Suprapubic skin (tissue), 4 donors: ENCODE measurements around the gene RPIA. TPM values are rescaled to one million over a fixed set of nuclear protein-coding genes. Genes with fewer than 3 reads are reported as not detected.
A peak's percentile ranks its signal among the peaks of the same experiment; 100 is the strongest.

ENCODE experiments used
- DNase-seq, 2 donors: peaks; one replicate each; pipeline ENCODE4 v3.0.0-alpha.2; 2019; ENCODE audit warnings: low spot score in 2 of 2
- H3K27ac ChIP-seq: fragments of 200-600 bp; sonication (generic); one replicate; pipeline ENCODE4 v1.5.1; 2019
- H3K27me3 ChIP-seq: fragments of 200-600 bp; sonication (generic); one replicate; pipeline ENCODE4 v1.5.1; 2019
- H3K36me3 ChIP-seq: fragments of 200-600 bp; sonication (generic); one replicate; pipeline ENCODE4 v1.5.1; 2019
- H3K4me1 ChIP-seq: fragments of 200-600 bp; sonication (generic); one replicate; pipeline ENCODE4 v1.5.1; 2019
- H3K4me3 ChIP-seq: fragments of 200-600 bp; sonication (generic); one replicate; pipeline ENCODE4 v1.5.1; 2019; ENCODE audit warnings: mild to moderate bottlenecking
- H3K9me3 ChIP-seq: fragments of 200-600 bp; sonication (generic); one replicate; pipeline ENCODE4 v1.5.1; 2019
- CTCF ChIP-seq, 2 donors: fragments of 200-600 bp in 1 of 2; fragments of 450-650 bp in 1 of 2; sonication (generic) in 1 of 2; IDR thresholded peaks; one replicate each; pipeline ENCODE4 v1.5.1; 2016 to 2019; ENCODE audit warnings: antibody characterized with exemption in 2 of 2, mild to moderate bottlenecking in 1 of 2, moderate library complexity in 1 of 2
- EP300 ChIP-seq: sonication (generic); formaldehyde crosslinking; IDR thresholded peaks from one replicate; pipeline ENCODE4 v1.6.1; 2017; ENCODE audit warnings: antibody characterized with exemption
- POLR2A ChIP-seq, 2 donors: fragments of 450-650 bp; IDR thresholded peaks; one replicate each; pipeline ENCODE4 v1.6.1; 2017; ENCODE audit warnings: antibody characterized with exemption in 2 of 2, mild to moderate bottlenecking in 2 of 2, moderate library complexity in 2 of 2
- POLR2AphosphoS5 ChIP-seq, 3 donors: sonication (generic); formaldehyde crosslinking; IDR thresholded peaks; one replicate each; pipeline ENCODE4 v1.6.1; 2017; ENCODE audit warnings: antibody characterized with exemption in 3 of 3
- WGBS: methylation state at CpG from one replicate; pipeline ENCODE4 v1.1.5; 2018; 5-methylcytosine and 5-hydroxymethylcytosine counted together
- total RNA-seq, 4 donors: library from RNA; depleted of rRNA; stranded (reverse); fragments of >200 nt; gene quantifications; one replicate each; pipeline ENCODE4 v1.1.0, GENCODE V29; 2016

Gene RPIA
- total RNA-seq, 4 donors from 2014 or later, result 7.9 to 9.8 (median 9.6) TPM

- 93% methylated on average over 2 of the region's 2 CpGs for WGBS
- H3K27ac ChIP-seq, result no peak overlapping the region
- no peak for DNase-seq
These were observed 34.3 kb upstream of the RPIA start for GRCh38 chr2:88657131-88657530.

GRCh38 chr2:88658326-88658725 lies 33.1 kb upstream of the RPIA start:
- no peak for DNase-seq
- no peaks in the 10 kb centered on the region for H3K9me3 ChIP-seq
- H3K27me3 ChIP-seq, result no peaks in the 10 kb centered on the region
- TF ChIP-seq CTCF (IDR thresholded peaks at IDR 0.05) (no peak), POLR2A (IDR thresholded peaks at IDR 0.05) (no peak), POLR2AphosphoS5 (IDR thresholded peaks at IDR 0.05) (no peak), EP300 (no peak)
- 28% methylated on average over 3 of the region's 3 CpGs for WGBS
- peak overlapping the region; percentile 75 for H3K27ac ChIP-seq
- H3K4me1 ChIP-seq, result peaks cover 23% of the 10 kb centered on the region
- H3K36me3 ChIP-seq, result no peaks in the 10 kb centered on the region
- H3K4me3 ChIP-seq, result no peak overlapping the region

More at GRCh38 chr2:88657131-88657530, 34.3 kb upstream of the RPIA start:
- Histone ChIP-seq H3K9me3 (no peaks in the 10 kb centered on the region), H3K4me3 (no peak overlapping the region), H3K4me1 (peaks cover 23% of the 10 kb centered on the region), H3K36me3 (no peaks in the 10 kb centered on the region), H3K27me3 (no peaks in the 10 kb centered on the region)
- TF ChIP-seq POLR2A (IDR thresholded peaks at IDR 0.05) (no peak), CTCF (IDR thresholded peaks at IDR 0.05) (no peak), EP300 (no peak), POLR2AphosphoS5 (IDR thresholded peaks at IDR 0.05) (no peak)

GRCh38 chr2:88658881-88659537 lies 32.5 kb upstream of the RPIA start:
- Histone ChIP-seq H3K9me3 (no peaks in the 10 kb centered on the region), H3K27me3 (no peaks in the 10 kb centered on the region), H3K4me3 (peak overlapping the region; percentile 8), H3K4me1 (peaks cover 23% of the 10 kb centered on the region), H3K27ac (peak overlapping the region; percentile 75), H3K36me3 (no peaks in the 10 kb centered on the region)
- TF ChIP-seq EP300 (no peak), POLR2A (IDR thresholded peaks at IDR 0.05) (no peak), POLR2AphosphoS5 (IDR thresholded peaks at IDR 0.05) (no peak), CTCF (IDR thresholded peaks at IDR 0.05) (no peak)
- no peak for DNase-seq
- 72% methylated on average over 4 of the region's 4 CpGs for WGBS

- H3K36me3 ChIP-seq, result no peaks in the 10 kb centered on the region
- peak overlapping the region; percentile 8 for H3K4me3 ChIP-seq
- 32% methylated on average over 4 of the region's 4 CpGs for WGBS
- H3K27me3 ChIP-seq, result no peaks in the 10 kb centered on the region
- peaks cover 23% of the 10 kb centered on the region for H3K4me1 ChIP-seq
- no peaks in the 10 kb centered on the region for H3K9me3 ChIP-seq
- DNase-seq, result peak in 1 of 2 donors; percentile 70
- no peak for TF ChIP-seq POLR2AphosphoS5 (IDR thresholded peaks at IDR 0.05)
- TF ChIP-seq CTCF (IDR thresholded peaks at IDR 0.05), result no peak
- no peak for TF ChIP-seq EP300
- no peak for TF ChIP-seq POLR2A (IDR thresholded peaks at IDR 0.05)
- H3K27ac ChIP-seq, result peak overlapping the region; percentile 75
These were observed 31.9 kb upstream of the RPIA start for GRCh38 chr2:88659538-88659915.

- WGBS, result 93% methylated on average over 1 of the region's 1 CpG
- H3K36me3 ChIP-seq, result no peaks in the 10 kb centered on the region
- no peaks in the 10 kb centered on the region for H3K27me3 ChIP-seq
- no peak overlapping the region for H3K4me3 ChIP-seq
- peaks cover 23% of the 10 kb centered on the region for H3K4me1 ChIP-seq
- no peak overlapping the region for H3K27ac ChIP-seq
- TF ChIP-seq POLR2A (IDR thresholded peaks at IDR 0.05) (no peak), CTCF (IDR thresholded peaks at IDR 0.05) (no peak), EP300 (no peak), POLR2AphosphoS5 (IDR thresholded peaks at IDR 0.05) (no peak)
- H3K9me3 ChIP-seq, result no peaks in the 10 kb centered on the region
- DNase-seq, result no peak
These were observed 30.9 kb upstream of the RPIA start for GRCh38 chr2:88660622-88661021.
